GM18498 (cell line): ENCODE measurements around the gene ROR1.

Source experiments
- ATAC-seq: cut with Tn5 transposase; IDR thresholded peaks from one replicate; pipeline ENCODE4 v1.9.1; 2021; ENCODE audit warnings: mild to moderate bottlenecking, moderate library complexity; ENCODE audit not compliant: unreplicated experiment

Gene ROR1

GRCh38 chr1:63904826-63905225 lies 131.0 kb downstream of the ROR1 start:
- no peak for ATAC-seq

- ATAC-seq, result no peak
These were observed 132.4 kb downstream of the ROR1 start for GRCh38 chr1:63906047-63906704.

GRCh38 chr1:63907051-63907450 lies 133.2 kb downstream of the ROR1 start:
- ATAC-seq, result no peak

- ATAC-seq, result no peak
These were observed 134.2 kb downstream of the ROR1 start for GRCh38 chr1:63908016-63908415.

- ATAC-seq, result no peak
These were observed 135.7 kb downstream of the ROR1 start for GRCh38 chr1:63909526-63909925.

- no peak for ATAC-seq
These were observed 137.2 kb downstream of the ROR1 start for GRCh38 chr1:63911049-63911448.

GRCh38 chr1:63912643-63913042 lies 138.8 kb downstream of the ROR1 start:
- no peak for ATAC-seq

- no peak for ATAC-seq
These were observed 139.7 kb downstream of the ROR1 start for GRCh38 chr1:63913533-63913932.

GRCh38 chr1:63914241-63914640 lies 140.4 kb downstream of the ROR1 start:
- no peak for ATAC-seq

- no peak for ATAC-seq
These were observed 140.9 kb downstream of the ROR1 start for GRCh38 chr1:63914706-63915105.

GRCh38 chr1:63915121-63915520 lies 141.3 kb downstream of the ROR1 start:
- no peak for ATAC-seq

- ATAC-seq, result no peak
These were observed 142.9 kb downstream of the ROR1 start for GRCh38 chr1:63916485-63917360.

GRCh38 chr1:63917571-63918417 lies 144.0 kb downstream of the ROR1 start:
- no peak for ATAC-seq

GRCh38 chr1:63918418-63918945 lies 144.7 kb downstream of the ROR1 start:
- no peak for ATAC-seq

- ATAC-seq, result no peak
These were observed 146.6 kb downstream of the ROR1 start for GRCh38 chr1:63920154-63921117.

- ATAC-seq, result no peak
These were observed 147.5 kb downstream of the ROR1 start for GRCh38 chr1:63921359-63921758.

- no peak for ATAC-seq
These were observed 148.0 kb downstream of the ROR1 start for GRCh38 chr1:63921802-63922201.

GRCh38 chr1:63922848-63923247 lies 149.0 kb downstream of the ROR1 start:
- ATAC-seq, result no peak

- ATAC-seq, result no peak
These were observed 149.5 kb downstream of the ROR1 start for GRCh38 chr1:63923302-63923701.

- no peak for ATAC-seq
These were observed 150.8 kb downstream of the ROR1 start for GRCh38 chr1:63924600-63924999.
